Panc1 (cell line): ENCODE measurements around the gene MAP3K15. TPM values are rescaled to one million over a fixed set of nuclear protein-coding genes. Genes with fewer than 3 reads are reported as not detected.

Source experiments
- ATAC-seq: fragments of 200-7000 bp; cut with Tn5 transposase; 2 replicates; pipeline ENCODE4 v1.9.1; 2020; ENCODE audit warnings: mild to moderate bottlenecking, moderate library complexity
- BruUV-seq: library from RNA; stranded (reverse); fragments of 400-500 nt; replicated peaks from 2 replicates; lab custom pipeline; 2021; lab: Mats Ljungman, UMichigan
- CTCF ChIA-PET: fragments of 300-600 bp; sonication (Branson Sonifier 250); formaldehyde crosslinking; loops from one replicate; lab custom pipeline; 2022; ENCODE audit warnings: antibody characterized with exemption; lab: Charles Lee
- POLR2A ChIA-PET: fragments of 300-600 bp; sonication (Branson Sonifier 250); formaldehyde crosslinking; loops from one replicate; lab custom pipeline; 2022; ENCODE audit warnings: antibody characterized with exemption; lab: Charles Lee
- DNase-seq: peaks from one replicate; pipeline ENCODE4 v3.0.0-alpha.2; 2010; ENCODE audit warnings: low read depth, low spot score
- H3K27ac ChIP-seq: 2 replicates; pipeline ENCODE4 v1.5.1; 2011; ENCODE audit warnings: mild to moderate bottlenecking, low read length, inconsistent platforms
- H3K27me3 ChIP-seq: fragments of 200-500 bp; sonication (Bioruptor generic); 2 replicates; pipeline ENCODE4 v1.6.0; 2014; ENCODE audit warnings: low read length, inconsistent platforms; ENCODE audit not compliant: control insufficient read depth, insufficient read depth
- H3K36me3 ChIP-seq: fragments of 200-500 bp; sonication (Bioruptor generic); 2 replicates; pipeline ENCODE4 v1.5.1; 2014; ENCODE audit warnings: inconsistent platforms, mild to moderate bottlenecking, low read length, moderate library complexity; ENCODE audit not compliant: control insufficient read depth, insufficient read depth
- H3K4me1 ChIP-seq: 2 replicates; pipeline ENCODE4 v1.5.1; 2011; ENCODE audit warnings: inconsistent platforms, mild to moderate bottlenecking, low read length, moderate library complexity; ENCODE audit not compliant: control insufficient read depth, insufficient read depth
- H3K4me3 ChIP-seq, 2 experiments: 2 replicates each; pipeline ENCODE4 v1.5.1; 2011 to 2012; ENCODE audit warnings: low read depth in 2 of 2, low read length in 2 of 2, mild to moderate bottlenecking in 2 of 2, inconsistent platforms in 1 of 2, moderate library complexity in 1 of 2
- H3K9me3 ChIP-seq: fragments of 200-500 bp; sonication (Bioruptor generic); 2 replicates; pipeline ENCODE4 v1.5.1; 2014; ENCODE audit warnings: low read depth, mild to moderate bottlenecking, inconsistent platforms, low read length, moderate library complexity; ENCODE audit not compliant: control insufficient read depth, insufficient read depth
- CTCF ChIP-seq: fragments of 450-650 bp; IDR thresholded peaks from 2 replicates; pipeline ENCODE4 v1.5.1; 2017; ENCODE audit warnings: mild to moderate bottlenecking
- POLR2AphosphoS5 ChIP-seq: IDR thresholded peaks from 2 replicates; pipeline ENCODE4 v1.6.1; 2012; ENCODE audit warnings: mild to moderate bottlenecking, low read depth, low read length, moderate library complexity
- REST ChIP-seq, 2 experiments: IDR thresholded peaks; 2 replicates each; pipeline ENCODE4 v1.6.1; 2011 to 2012; ENCODE audit warnings: low read depth in 2 of 2, control low read depth in 1 of 2, low read length in 1 of 2, mild to moderate bottlenecking in 1 of 2, moderate library complexity in 1 of 2; ENCODE audit not compliant: insufficient read depth in 1 of 2
- SIN3A ChIP-seq: IDR thresholded peaks from 2 replicates; pipeline ENCODE4 v1.6.1; 2012; ENCODE audit warnings: low read depth, mild to moderate bottlenecking, low read length, moderate library complexity, borderline replicate concordance; ENCODE audit not compliant: insufficient read depth
- TCF7L2 ChIP-seq: IDR thresholded peaks from 2 replicates; pipeline ENCODE4 v1.6.1; 2011; ENCODE audit warnings: mild to moderate bottlenecking, low read depth, low read length, inconsistent platforms
- in situ Hi-C: cut with HindIII; loops from 2 replicates; pipeline ENCODE4 v1.10.0; 2016; ENCODE audit warnings: low sequenced_read_pairs, low pct_unique_long_range_greater_than_20kb
- intact Hi-C: fragments of 100-400 bp; cut with micrococcal nuclease; formaldehyde crosslinking; loops from one replicate; pipeline ENCODE4 v1.10.0; 2022; ENCODE audit not compliant: unreplicated experiment
- total RNA-seq: library from RNA; stranded (reverse); gene quantifications from one replicate; pipeline ENCODE4 v1.2.1, GENCODE V29; 2021; ENCODE audit not compliant: unreplicated experiment

Gene MAP3K15
- total RNA-seq, 1 experiment from 2014 or later, result 4.9 TPM

GRCh38 chrX:19388064-19388679 is 127.1 kb downstream of the MAP3K15 start:
- CTCF ChIA-PET, result no interaction called here
- DNase-seq (no peak), ATAC-seq (no peak)
- TF ChIP-seq CTCF (no peak), TCF7L2 (no peak), POLR2AphosphoS5 (no peak), SIN3A (no peak), REST (IDR thresholded peaks at IDR 0.05; ENCODE audit: insufficient read depth in 1 of 2, low read depth in 2 of 2, low read length in 1 of 2) (no peak)
- Histone ChIP-seq H3K27me3 (no peaks in the 10 kb centered on the region), H3K36me3 (no peaks in the 10 kb centered on the region), H3K9me3 (no peaks in the 10 kb centered on the region), H3K4me3 (no peak overlapping the region), H3K27ac (no peak overlapping the region), H3K4me1 (no peaks in the 10 kb centered on the region)
- in situ Hi-C loops, result no loop called here
- intact Hi-C loops, result no loop called here
- POLR2A ChIA-PET, result no interaction called here
- BruUV-seq, result no TSS peak

- POLR2A ChIA-PET, result no interaction called here
- H3K36me3 ChIP-seq, result no peaks in the 10 kb centered on the region
- in situ Hi-C loops, result no loop called here
- no peak overlapping the region for H3K27ac ChIP-seq
- H3K27me3 ChIP-seq, result no peaks in the 10 kb centered on the region
- no peak overlapping the region for H3K4me3 ChIP-seq
- intact Hi-C loops, result no loop called here
- DNase-seq (no peak), ATAC-seq (no peak)
- no TSS peak for BruUV-seq
- no peaks in the 10 kb centered on the region for H3K9me3 ChIP-seq
- TF ChIP-seq SIN3A (no peak), POLR2AphosphoS5 (no peak), TCF7L2 (no peak), REST (IDR thresholded peaks at IDR 0.05; ENCODE audit: insufficient read depth in 1 of 2, low read depth in 2 of 2, low read length in 1 of 2) (no peak), CTCF (no peak)
- no peaks in the 10 kb centered on the region for H3K4me1 ChIP-seq
- CTCF ChIA-PET, result no interaction called here
These were observed 128.6 kb downstream of the MAP3K15 start for GRCh38 chrX:19386679-19387078.
